Measurements from ENCODE around the gene STRN4.

DNA sequence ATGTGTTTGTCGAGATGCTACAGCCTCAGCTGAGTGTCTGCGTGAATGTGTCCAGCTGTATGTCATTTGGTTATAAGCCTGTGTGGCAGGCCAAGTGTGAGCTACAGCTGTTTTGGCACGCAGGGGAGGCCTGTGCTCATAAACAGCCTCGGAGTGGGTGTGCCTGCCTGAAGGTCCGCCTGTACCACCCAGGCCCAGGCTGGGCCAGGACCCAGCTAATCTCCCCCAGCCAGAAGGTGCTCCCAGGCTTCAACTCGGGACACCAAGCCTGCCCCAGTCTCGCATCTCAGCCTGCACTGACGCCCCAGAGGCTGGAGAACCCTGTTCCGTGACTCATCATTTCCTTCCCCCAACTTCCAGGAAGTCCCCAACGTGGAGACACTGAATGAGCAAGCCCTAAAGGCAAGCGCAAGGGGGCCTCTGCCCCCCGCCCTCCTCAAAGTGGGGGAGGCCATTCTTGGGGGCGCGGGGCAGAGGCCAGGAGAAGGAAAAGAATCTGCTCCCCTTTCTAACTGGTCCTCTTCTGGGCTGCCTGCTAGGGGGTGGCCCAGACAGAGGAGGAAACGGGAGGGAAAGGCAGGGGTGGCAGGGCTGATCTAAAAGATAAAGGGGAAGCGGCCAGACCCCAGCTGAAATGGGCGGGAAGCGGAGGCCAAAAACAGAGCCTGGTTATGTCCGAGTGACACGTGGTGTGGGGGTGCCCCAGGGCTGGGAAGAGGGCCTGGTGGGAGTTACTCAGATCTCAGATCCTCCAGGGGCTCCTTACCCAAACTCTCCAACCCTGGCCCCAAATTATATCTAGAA, 40.2 kb upstream of the STRN4 start:
- no peak for TF ChIP-seq EZH2 (optimal IDR thresholded peaks at IDR 0.05; ENCODE audit: low read depth, low read length)
- TF ChIP-seq, protein P1, sequence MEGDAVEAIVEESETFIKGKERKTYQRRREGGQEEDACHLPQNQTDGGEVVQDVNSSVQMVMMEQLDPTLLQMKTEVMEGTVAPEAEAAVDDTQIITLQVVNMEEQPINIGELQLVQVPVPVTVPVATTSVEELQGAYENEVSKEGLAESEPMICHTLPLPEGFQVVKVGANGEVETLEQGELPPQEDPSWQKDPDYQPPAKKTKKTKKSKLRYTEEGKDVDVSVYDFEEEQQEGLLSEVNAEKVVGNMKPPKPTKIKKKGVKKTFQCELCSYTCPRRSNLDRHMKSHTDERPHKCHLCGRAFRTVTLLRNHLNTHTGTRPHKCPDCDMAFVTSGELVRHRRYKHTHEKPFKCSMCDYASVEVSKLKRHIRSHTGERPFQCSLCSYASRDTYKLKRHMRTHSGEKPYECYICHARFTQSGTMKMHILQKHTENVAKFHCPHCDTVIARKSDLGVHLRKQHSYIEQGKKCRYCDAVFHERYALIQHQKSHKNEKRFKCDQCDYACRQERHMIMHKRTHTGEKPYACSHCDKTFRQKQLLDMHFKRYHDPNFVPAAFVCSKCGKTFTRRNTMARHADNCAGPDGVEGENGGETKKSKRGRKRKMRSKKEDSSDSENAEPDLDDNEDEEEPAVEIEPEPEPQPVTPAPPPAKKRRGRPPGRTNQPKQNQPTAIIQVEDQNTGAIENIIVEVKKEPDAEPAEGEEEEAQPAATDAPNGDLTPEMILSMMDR (IDR thresholded peaks at IDR 0.05; ENCODE audit: low read length) = 0 out of 2 replicates have a peak, but pooled peaks have one; percentile 6

All from MM.1S (cell line).